HG03520 (cell line): ENCODE data around the gene SPATA33.

Experiments
- ATAC-seq: cut with Tn5 transposase; IDR thresholded peaks from one replicate; pipeline ENCODE4 v1.9.1; 2021; ENCODE audit warnings: mild to moderate bottlenecking, moderate library complexity; ENCODE audit not compliant: unreplicated experiment

Gene SPATA33

DNA sequence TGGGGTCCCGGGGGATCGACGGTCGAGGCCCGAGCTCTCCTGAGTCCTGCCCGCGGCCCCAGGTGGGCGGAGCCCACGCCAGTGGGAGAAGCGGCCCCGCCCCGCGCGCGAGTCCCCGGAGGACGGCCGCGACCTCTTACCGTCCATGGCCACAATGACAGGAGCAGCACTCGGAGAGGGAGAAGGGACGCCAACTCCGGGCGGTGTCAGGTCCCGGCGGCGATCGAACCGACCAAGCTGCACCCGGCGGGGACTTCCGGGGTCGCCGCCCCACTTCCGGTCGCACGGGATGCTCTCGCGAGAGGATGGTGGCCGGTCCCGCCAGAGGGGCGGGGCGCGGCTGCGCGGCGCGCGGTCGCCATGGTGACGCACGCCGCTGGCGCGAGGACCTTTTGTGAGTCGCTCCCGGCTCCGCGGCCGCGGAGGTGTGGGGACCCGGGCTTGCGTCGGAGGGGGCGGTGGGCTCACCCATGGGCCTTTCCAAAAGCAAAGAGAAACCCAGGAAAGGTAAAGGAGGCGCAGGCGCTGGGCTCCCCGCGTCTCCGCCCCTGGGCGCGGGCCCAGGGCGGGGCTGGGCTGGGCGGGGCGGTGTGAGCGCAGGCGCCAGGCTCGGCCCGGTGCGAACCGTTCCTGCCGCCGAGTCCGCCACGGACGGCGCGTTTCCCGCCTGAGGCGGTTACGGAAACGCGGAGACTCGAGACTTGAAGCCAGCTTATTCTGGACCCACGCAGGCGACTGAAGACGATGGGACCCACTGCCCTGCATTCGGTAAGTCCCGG, at the start of gene SPATA33, which contains the start of gene CHMP1A:
Gene SPATA33, plus strand, starts transcription at position 395 of the 779 bp plus-strand sequence. Its CDS starts 76 bp downstream, at position 471.
Gene CHMP1A, minus strand, starts transcription at position 267 of the 779 bp plus-strand sequence. Its CDS starts 120 bp downstream, at position 147.
- ATAC-seq = peak; percentile 91

DNA sequence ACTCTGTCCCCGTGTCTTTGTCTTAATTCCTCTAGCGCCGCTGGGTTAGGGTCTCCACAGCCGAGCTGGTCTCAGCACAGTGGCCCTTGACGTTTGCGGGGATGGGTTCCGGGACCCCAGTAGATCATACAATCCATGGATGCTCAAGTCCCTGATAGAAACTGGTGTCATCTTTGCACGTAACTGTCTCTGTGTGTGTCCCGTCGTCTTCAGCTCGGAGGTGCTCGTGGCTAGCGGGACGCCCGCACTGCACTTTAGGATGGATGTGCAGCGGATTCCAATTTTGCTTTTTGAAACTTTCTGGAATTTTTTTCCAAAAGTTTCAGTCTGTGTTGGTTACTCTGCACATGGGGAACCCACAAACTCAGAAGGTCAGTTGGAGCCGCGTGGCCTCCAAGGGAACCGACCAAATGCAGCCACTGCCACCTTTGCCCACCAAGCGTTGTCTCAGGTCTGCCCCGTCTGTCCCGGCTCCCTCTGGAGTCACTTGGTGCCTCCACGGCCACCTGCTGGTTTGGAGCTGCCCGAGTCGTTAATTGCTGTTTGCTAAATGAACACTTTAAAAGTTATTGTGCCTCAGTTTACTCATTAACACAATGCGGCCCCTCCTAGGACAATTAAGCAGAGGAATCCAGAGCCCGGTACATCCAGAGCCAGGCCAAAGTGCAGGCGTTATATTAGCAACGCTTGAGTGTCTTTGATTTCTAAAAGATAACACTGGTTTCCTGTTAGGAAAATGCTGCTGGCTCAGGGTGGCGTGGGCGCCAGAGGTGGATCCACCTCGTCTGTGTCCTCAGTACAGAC, 49.5 kb upstream of the SPATA33 start:
- no peak for ATAC-seq

DNA sequence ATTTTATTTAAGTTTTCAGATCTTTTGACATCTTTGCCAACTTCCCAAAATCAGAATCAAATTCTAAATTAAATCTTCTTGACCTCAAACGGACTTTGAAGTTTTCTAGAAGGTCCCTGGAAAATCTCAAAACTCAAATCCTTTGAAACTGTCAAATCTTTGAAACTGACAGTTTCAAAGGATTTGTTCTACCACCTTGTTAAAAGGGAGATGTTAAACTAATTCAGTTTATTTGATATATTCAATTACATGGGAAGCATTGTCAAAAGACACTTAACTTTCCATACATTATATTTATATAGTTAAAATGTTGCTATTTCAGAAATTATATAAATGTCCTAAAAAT, 47.6 kb upstream of the SPATA33 start:
- no peak for ATAC-seq

DNA sequence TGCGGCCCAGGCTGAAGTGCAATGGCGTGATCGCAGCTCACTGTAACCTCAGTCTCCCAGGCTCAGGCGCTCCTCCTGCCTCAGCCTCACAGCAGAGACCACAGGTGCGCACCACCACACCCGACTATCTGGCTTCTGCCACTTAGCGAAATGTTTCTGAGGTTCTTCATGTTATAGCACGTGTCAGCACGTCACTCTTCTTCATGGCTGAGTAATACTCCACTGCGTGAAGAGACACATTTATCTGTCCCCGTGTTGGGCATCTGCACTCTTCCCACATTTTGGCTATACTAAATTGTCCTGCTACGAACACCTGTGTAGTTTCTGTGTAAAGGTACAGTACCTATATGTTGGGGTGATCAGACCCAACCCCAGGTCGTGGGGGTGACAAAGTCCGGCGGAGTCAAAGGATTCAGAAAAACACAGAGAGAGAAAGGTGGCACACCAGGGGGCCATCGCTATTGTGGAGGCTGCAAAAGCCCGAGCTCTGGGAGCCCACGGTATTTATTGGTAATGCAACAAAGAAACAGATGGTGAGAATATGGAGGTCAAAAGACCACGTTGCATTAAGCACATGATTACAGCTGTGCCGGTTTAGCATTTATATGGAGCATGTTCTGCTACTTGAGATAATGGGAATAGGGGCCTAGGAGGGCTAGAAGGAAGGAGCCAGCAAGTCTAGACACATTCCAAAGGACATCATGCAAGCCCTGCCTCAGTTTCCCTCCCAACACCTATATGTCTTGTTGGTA, 45.0 kb upstream of the SPATA33 start:
- ATAC-seq = no peak

GRCh38 chr16:89613231-89613953, 44.2 kb upstream of the SPATA33 start, which contains the start of gene DPEP1:
Gene DPEP1, plus strand, starts transcription at chr16:89613642. Its CDS starts 16,769 bp downstream, at chr16:89630411.
- ATAC-seq = no peak

GRCh38 chr16:89613954-89614459, 43.6 kb upstream of the SPATA33 start:
- ATAC-seq = no peak

DNA sequence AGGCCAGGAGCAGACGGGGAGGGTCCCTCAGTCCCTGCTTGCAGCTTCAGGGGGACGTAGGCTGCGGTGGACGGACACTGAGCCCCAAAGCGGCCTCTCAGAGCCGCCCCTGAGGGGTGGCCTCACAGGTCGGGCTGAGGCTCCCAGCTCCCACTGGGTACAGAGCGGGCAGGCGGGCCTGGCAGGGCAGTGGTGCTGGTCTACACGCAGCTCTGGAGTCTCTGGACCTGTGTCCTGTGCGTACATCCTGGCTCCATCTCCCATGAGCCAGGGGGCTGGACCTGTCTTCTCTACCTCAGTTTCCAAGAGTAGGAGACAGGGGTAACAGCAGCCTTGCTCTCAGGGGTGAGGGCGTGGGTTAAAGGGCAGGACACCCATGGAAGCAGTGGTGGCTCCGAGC, 42.5 kb upstream of the SPATA33 start:
- ATAC-seq = no peak

DNA sequence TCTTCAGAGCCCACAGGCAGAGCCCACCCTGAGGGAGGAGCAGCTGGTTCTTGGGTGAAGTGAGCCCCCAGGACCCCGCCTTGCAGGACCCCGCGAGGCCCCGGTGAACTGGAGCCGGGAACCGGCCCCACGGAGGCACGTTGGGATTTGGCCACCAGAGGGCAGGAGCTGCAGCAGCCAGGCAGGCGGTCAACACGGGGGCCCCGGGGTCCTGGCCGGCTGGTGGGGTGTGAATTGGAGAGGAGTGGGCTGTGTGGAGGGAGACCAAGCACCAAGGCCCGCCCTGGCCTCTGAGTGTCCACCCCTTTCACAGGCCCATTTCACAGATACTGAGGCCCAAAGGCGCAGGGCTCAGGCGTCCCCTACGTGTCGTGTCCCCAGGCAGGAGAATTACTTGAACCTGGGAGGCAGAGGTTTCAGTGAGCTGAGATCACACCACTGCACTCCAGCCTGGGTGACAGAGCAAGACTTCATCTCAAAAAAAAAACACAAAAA, 42.0 kb upstream of the SPATA33 start:
- ATAC-seq = no peak

GRCh38 chr16:89616623-89617022, 41.0 kb upstream of the SPATA33 start:
- no peak for ATAC-seq

- ATAC-seq = no peak
These were observed 40.6 kb upstream of the SPATA33 start for GRCh38 chr16:89617036-89617435.

GRCh38 chr16:89618109-89618998, 39.3 kb upstream of the SPATA33 start:
- no peak for ATAC-seq

GRCh38 chr16:89619840-89620239, 37.8 kb upstream of the SPATA33 start:
- ATAC-seq = no peak

GRCh38 chr16:89620406-89620841, 37.2 kb upstream of the SPATA33 start:
- ATAC-seq = no peak

GRCh38 chr16:89621136-89621697, 36.4 kb upstream of the SPATA33 start:
- no peak for ATAC-seq

GRCh38 chr16:89621698-89622409, 35.8 kb upstream of the SPATA33 start:
- ATAC-seq = no peak

- ATAC-seq = no peak
These were observed 34.0 kb upstream of the SPATA33 start for GRCh38 chr16:89623511-89624261.
